PFSK-1 (cell line): Measurements from ENCODE around the gene LZTS2.

ENCODE experiments used
- FOXP2 ChIP-seq: optimal IDR thresholded peaks from 2 replicates; pipeline ENCODE3; 2011; ENCODE audit warnings: borderline replicate concordance, control low read depth, inconsistent platforms; ENCODE audit not compliant: insufficient read depth; ENCODE audit errors: extremely low read length, extremely low read depth
- POLR2AphosphoS5 ChIP-seq: IDR thresholded peaks from 2 replicates; pipeline ENCODE4 v1.6.1; 2012; ENCODE audit warnings: low read depth, mild to moderate bottlenecking, control low read depth, low read length, moderate library complexity
- REST ChIP-seq, 2 experiments: IDR thresholded peaks; 2 replicates each; pipeline versions ENCODE4 v1.6.1 to v1.8.0; 2011 to 2012; ENCODE audit warnings: low read depth in 2 of 2, low read length in 2 of 2, control low read depth in 1 of 2, inconsistent platforms in 1 of 2, mild to moderate bottlenecking in 1 of 2, moderate library complexity in 1 of 2; ENCODE audit not compliant: insufficient read depth in 1 of 2
- SIN3A ChIP-seq: IDR thresholded peaks from 2 replicates; pipeline ENCODE4 v1.6.1; 2012; ENCODE audit warnings: mild to moderate bottlenecking, low read length, moderate library complexity, borderline replicate concordance; ENCODE audit not compliant: insufficient read depth
- TAF1 ChIP-seq: IDR thresholded peaks from 2 replicates; pipeline ENCODE4 v1.6.1; 2012; ENCODE audit warnings: low read length, control low read depth, borderline replicate concordance; ENCODE audit not compliant: insufficient read depth

Gene LZTS2

GRCh38 chr10:101053516-101053915 is 53.9 kb downstream of the LZTS2 start:
- TF ChIP-seq POLR2AphosphoS5 (no peak), TAF1 (no peak), REST (IDR thresholded peaks at IDR 0.05; ENCODE audit: insufficient read depth in 1 of 2, low read depth in 2 of 2, low read length in 2 of 2) (no peak), FOXP2 (no peak), SIN3A (no peak)

- TF ChIP-seq TAF1 = no peak
- no peak for TF ChIP-seq REST (IDR thresholded peaks at IDR 0.05; ENCODE audit: insufficient read depth in 1 of 2, low read depth in 2 of 2, low read length in 2 of 2)
- no peak for TF ChIP-seq POLR2AphosphoS5
- TF ChIP-seq FOXP2 = no peak
- TF ChIP-seq SIN3A = no peak
These were observed 54.7 kb downstream of the LZTS2 start for GRCh38 chr10:101054351-101054750.

GRCh38 chr10:101054876-101055275 is 55.3 kb downstream of the LZTS2 start:
- TF ChIP-seq POLR2AphosphoS5 = no peak
- no peak for TF ChIP-seq REST (IDR thresholded peaks at IDR 0.05; ENCODE audit: insufficient read depth in 1 of 2, low read depth in 2 of 2, low read length in 2 of 2)
- no peak for TF ChIP-seq TAF1
- TF ChIP-seq FOXP2 = no peak

GRCh38 chr10:101055411-101055810 is 55.8 kb downstream of the LZTS2 start:
- TF ChIP-seq POLR2AphosphoS5 = no peak
- no peak for TF ChIP-seq TAF1
- TF ChIP-seq REST (IDR thresholded peaks at IDR 0.05; ENCODE audit: insufficient read depth in 1 of 2, low read depth in 2 of 2, low read length in 2 of 2) = no peak
- TF ChIP-seq SIN3A = no peak
- no peak for TF ChIP-seq FOXP2
